ENCODE results near the gene CCL18. TPM values are rescaled to one million over a fixed set of nuclear protein-coding genes. Genes with fewer than 3 reads are reported as not detected.
"Not testable (repeated sequence)": the region's sequence is repeated elsewhere in the genome, so short reads cannot be mapped to it uniquely, and the experiment has no call there.

The CCL18 gene, protein sequence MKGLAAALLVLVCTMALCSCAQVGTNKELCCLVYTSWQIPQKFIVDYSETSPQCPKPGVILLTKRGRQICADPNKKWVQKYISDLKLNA
- total RNA-seq (2021) (not detected in 2 replicates), Bru-seq, nascent RNA (not detected), BruChase-seq, experiment 1, labeled RNA remaining after a 2-hour chase (not detected), BruChase-seq, experiment 2, labeled RNA remaining after a 6-hour chase (not detected)
- long read RNA-seq, result 0 reads

DNA sequence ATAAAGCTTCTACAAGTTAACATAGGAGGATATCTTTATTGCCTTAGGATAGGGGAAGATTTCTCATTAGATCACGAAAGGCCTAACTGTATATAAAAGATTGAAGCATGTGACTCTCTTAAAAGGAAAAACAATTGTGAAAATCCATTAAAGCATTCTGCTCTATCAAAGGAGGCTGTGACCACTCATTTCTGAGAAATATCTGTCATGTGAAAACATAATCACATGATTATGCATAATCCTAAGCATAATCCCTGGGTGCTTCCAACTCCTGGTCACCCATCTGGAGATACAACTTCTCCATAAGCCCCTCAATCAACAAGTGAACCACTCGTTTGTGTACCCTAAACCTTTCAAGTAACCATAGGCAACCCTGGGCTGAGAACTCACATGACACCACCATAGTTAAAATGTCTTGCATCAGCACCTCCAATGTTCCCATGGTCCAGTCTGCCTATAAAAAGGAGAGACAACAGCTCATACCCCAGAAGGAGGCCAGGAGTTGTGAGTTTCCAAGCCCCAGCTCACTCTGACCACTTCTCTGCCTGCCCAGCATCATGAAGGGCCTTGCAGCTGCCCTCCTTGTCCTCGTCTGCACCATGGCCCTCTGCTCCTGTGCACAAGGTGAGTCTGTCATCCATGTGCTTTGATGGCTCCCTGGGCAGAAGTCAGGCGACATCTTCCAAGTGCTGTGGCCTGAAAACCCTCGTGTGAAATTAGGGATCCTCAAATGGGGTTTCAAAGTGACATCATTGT, at the start of gene CCL18:
Gene CCL18, plus strand, starts transcription at position 487 of the 756 bp plus-strand sequence. Its CDS starts 71 bp downstream, at position 558.
- no peaks in the 10 kb centered on the region for H3K36me3 ChIP-seq (ENCODE audit: low read depth)
- no peak for DNase-seq
- H3K4me1 ChIP-seq (replicated peaks; ENCODE audit: insufficient read depth), result no peaks in the 10 kb centered on the region
- no peaks in the 10 kb centered on the region for H4K20me1 ChIP-seq (ENCODE audit: insufficient read depth)
- H3K9me2 ChIP-seq (ENCODE audit: insufficient read depth), result no peaks in the 10 kb centered on the region
- ChIA-PET CTCF (no interaction called here), POLR2A (ENCODE audit: unreplicated experiment) (no interaction called here)
- H2AFZ ChIP-seq, result no peak within 1 kb of the TSS
- no peaks in the 10 kb centered on the region for H3K9me3 ChIP-seq (ENCODE audit: insufficient read depth, low read depth)
- no peaks in the 10 kb centered on the region for H3F3A ChIP-seq (ENCODE audit: insufficient read depth, low read depth)
- no peak within 1 kb of the TSS for H3K27ac ChIP-seq
- intact Hi-C loops (cut with micrococcal nuclease; ENCODE audit: unreplicated experiment), result no loop called here
- no peaks in the 10 kb centered on the region for H3K79me2 ChIP-seq (ENCODE audit: low read depth)
- H3K4me3 ChIP-seq, result no peak within 1 kb of the TSS
- peaks cover 33% of the 10 kb centered on the region for H3K27me3 ChIP-seq (ENCODE audit: insufficient read depth, low read depth)
- no TSS peak for BruUV-seq (replicated peaks)
- TF ChIP-seq EZH2 (IDR thresholded peaks at IDR 0.05; ENCODE audit: low read depth) (no peak), CTCF (conservative IDR thresholded peaks at IDR 0.05) (no peak)
- H3K4me2 ChIP-seq, result no peak within 1 kb of the TSS

DNA sequence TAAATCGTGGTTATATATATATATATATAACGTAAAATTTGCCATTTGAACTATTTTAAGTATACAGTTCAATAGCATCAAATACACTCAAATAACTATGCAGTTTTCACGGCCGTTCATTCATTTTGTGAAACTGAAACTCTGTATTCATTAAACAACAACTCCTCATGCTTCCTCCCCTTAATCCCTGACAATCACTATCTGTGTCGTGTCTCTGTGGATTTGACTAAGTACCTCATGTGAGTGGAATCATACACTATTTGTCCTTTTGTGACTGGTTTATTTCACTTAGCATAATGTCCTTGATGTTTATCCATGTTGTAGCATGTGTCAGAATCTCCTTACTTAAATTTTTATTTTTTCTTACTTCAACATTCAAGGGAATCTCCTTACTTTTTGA, 49.1 kb upstream of the CCL18 start:
- Histone ChIP-seq H3K27me3 (ENCODE audit: insufficient read depth, low read depth) (peaks cover 76% of the 10 kb centered on the region), H3K4me2 (no peak overlapping the region), H3K4me1 (replicated peaks; ENCODE audit: insufficient read depth) (no peaks in the 10 kb centered on the region), H3K9me2 (ENCODE audit: insufficient read depth) (no peaks in the 10 kb centered on the region), H4K20me1 (ENCODE audit: insufficient read depth) (no peaks in the 10 kb centered on the region), H3K27ac (no peak overlapping the region), H3K79me2 (ENCODE audit: low read depth) (no peaks in the 10 kb centered on the region), H3K4me3 (no peak overlapping the region), H2AFZ (no peak overlapping the region), H3K9me3 (ENCODE audit: insufficient read depth, low read depth) (no peaks in the 10 kb centered on the region), H3F3A (ENCODE audit: insufficient read depth, low read depth) (no peaks in the 10 kb centered on the region), H3K36me3 (ENCODE audit: low read depth) (no peaks in the 10 kb centered on the region)
- intact Hi-C loops (cut with micrococcal nuclease; ENCODE audit: unreplicated experiment), result no loop called here
- POLR2A ChIA-PET (ENCODE audit: unreplicated experiment), result no interaction called here
- CTCF ChIA-PET, result no interaction called here
- TF ChIP-seq EZH2 (IDR thresholded peaks at IDR 0.05; ENCODE audit: low read depth) (no peak), CTCF (conservative IDR thresholded peaks at IDR 0.05) (no peak)
- no TSS peak for BruUV-seq (replicated peaks)
- DNase-seq, result no peak

GRCh38 chr17:36015895-36016294, 48.2 kb upstream of the CCL18 start:
- peaks cover 76% of the 10 kb centered on the region for H3K27me3 ChIP-seq (ENCODE audit: insufficient read depth, low read depth)
- POLR2A ChIA-PET (ENCODE audit: unreplicated experiment); H3K9me2 ChIP-seq (ENCODE audit: insufficient read depth); H4K20me1 ChIP-seq (ENCODE audit: insufficient read depth); H3K36me3 ChIP-seq (ENCODE audit: low read depth); H3K9me3 ChIP-seq (ENCODE audit: insufficient read depth, low read depth); CTCF ChIA-PET; H3K4me1 ChIP-seq (replicated peaks; ENCODE audit: insufficient read depth); intact Hi-C loops (cut with micrococcal nuclease; ENCODE audit: unreplicated experiment); H3K4me3 ChIP-seq; H3K79me2 ChIP-seq (ENCODE audit: low read depth); H2AFZ ChIP-seq; H3F3A ChIP-seq (ENCODE audit: insufficient read depth, low read depth); DNase-seq; BruUV-seq (replicated peaks); H3K27ac ChIP-seq; H3K4me2 ChIP-seq: not testable (repeated sequence)
